HepG2 (cell line): Measurements from ENCODE around the gene TEX19. TPM values are rescaled to one million over a fixed set of nuclear protein-coding genes. Genes with fewer than 3 reads are reported as not detected.

Experiments
- ATF7-NPFF ChIP-seq: sonication (generic); formaldehyde crosslinking; IDR thresholded peaks from 2 replicates; pipeline ENCODE4 v1.8.1; 2023; ENCODE audit warnings: mild to moderate bottlenecking, low read depth, missing genetic modification reagents, moderate library complexity
- CEBPG ChIP-seq: IDR thresholded peaks from 2 replicates; pipeline ENCODE4 v1.6.1; 2016
- CHD4 ChIP-seq: fragments of 200-600 bp; sonication (generic); IDR thresholded peaks from 2 replicates; pipeline ENCODE4 v1.7.0; 2017; ENCODE audit warnings: mild to moderate bottlenecking, low read length, borderline replicate concordance
- ESRRA ChIP-seq: sonication (generic); formaldehyde crosslinking; IDR thresholded peaks from 2 replicates; pipeline ENCODE4 v1.5.1; 2020; ENCODE audit warnings: mild to moderate bottlenecking, low read depth, missing genetic modification reagents
- FOXP4 ChIP-seq: sonication (generic); formaldehyde crosslinking; IDR thresholded peaks from 2 replicates; pipeline ENCODE4 v1.4.0; 2020; ENCODE audit warnings: missing genetic modification reagents
- MBD4 ChIP-seq: IDR thresholded peaks from 2 replicates; pipeline ENCODE4 v1.6.1; 2012; ENCODE audit warnings: low read length, inconsistent platforms, borderline replicate concordance
- NFYC ChIP-seq: IDR thresholded peaks from 2 replicates; pipeline ENCODE4 v1.6.1; 2016; ENCODE audit warnings: missing genetic modification reagents, missing compliant biosample characterization
- SRF ChIP-seq: IDR thresholded peaks from 2 replicates; pipeline ENCODE4 v1.6.1; 2011; ENCODE audit warnings: mild to moderate bottlenecking, low read depth, low read length, moderate library complexity
- ZBTB25 ChIP-seq: IDR thresholded peaks from 2 replicates; pipeline ENCODE4 v1.6.1; 2018; ENCODE audit warnings: missing genetic modification reagents
- ZBTB39 ChIP-seq: sonication (generic); formaldehyde crosslinking; IDR thresholded peaks from 2 replicates; pipeline ENCODE4 v1.5.0; 2020; ENCODE audit warnings: missing genetic modification reagents
- ZNF274 ChIP-seq: sonication (generic); formaldehyde crosslinking; IDR thresholded peaks from 2 replicates; pipeline ENCODE4 v1.5.1; 2020; ENCODE audit warnings: mild to moderate bottlenecking, missing genetic modification reagents
- ZNF335 ChIP-seq: sonication (generic); formaldehyde crosslinking; IDR thresholded peaks from 2 replicates; pipeline ENCODE4 v1.4.0; 2020; ENCODE audit warnings: missing genetic modification reagents
- ZNF747 ChIP-seq: sonication (generic); formaldehyde crosslinking; IDR thresholded peaks from 2 replicates; pipeline ENCODE4 v1.8.1; 2023; ENCODE audit warnings: missing genetic modification reagents, mild to moderate bottlenecking, borderline replicate concordance
- ZNF792 ChIP-seq: IDR thresholded peaks from 2 replicates; pipeline ENCODE4 v1.6.1; 2016
- ZNF839 ChIP-seq: sonication (generic); formaldehyde crosslinking; IDR thresholded peaks from 2 replicates; pipeline ENCODE4 v1.4.0; 2020; ENCODE audit warnings: missing genetic modification reagents, mild to moderate bottlenecking, borderline replicate concordance
- ZSCAN12 ChIP-seq: sonication (generic); formaldehyde crosslinking; IDR thresholded peaks from 2 replicates; pipeline ENCODE4 v1.9.0; 2021; ENCODE audit warnings: mild to moderate bottlenecking, missing genetic modification reagents
- ZSCAN21 ChIP-seq: sonication (generic); formaldehyde crosslinking; IDR thresholded peaks from 2 replicates; pipeline ENCODE4 v1.8.0; 2022; ENCODE audit warnings: mild to moderate bottlenecking, missing genetic modification reagents, moderate library complexity, borderline replicate concordance
- polyA plus RNA-seq, 8 experiments: library from polyadenylated mRNA; depleted of rRNA in 3 of 8; stranded (reverse) in 7 of 8; unstranded in 1 of 8; fragments of >200 nt; fragmentation: Illumina TruSeq in 4 of 8; extraction: Trizol in 4 of 8; gene quantifications; 2 replicates each; pipeline versions ENCODE4 v1.2.1 to v1.2.3, GENCODE V29; 2011 to 2016; ENCODE audit warnings: low read depth in 4 of 8, missing spikeins in 1 of 8, mixed read lengths in 1 of 8; ENCODE audit not compliant: insufficient read depth in 1 of 8
- total RNA-seq, 5 experiments: library from RNA; depleted of rRNA; stranded (reverse); fragments of >200 nt; fragmentation: Illumina TruSeq; extraction: Trizol; gene quantifications; 2 replicates each; pipeline ENCODE4 v1.2.3, GENCODE V29; 2016; ENCODE audit warnings: low read depth in 1 of 5
- TF ChIP-seq, protein P1 (sequence below): sonication (generic); formaldehyde crosslinking; IDR thresholded peaks from 2 replicates; pipeline ENCODE4 v1.4.0; 2020; ENCODE audit warnings: mild to moderate bottlenecking, missing genetic modification reagents, borderline replicate concordance
- TF ChIP-seq, protein P2 (sequence below): sonication (generic); formaldehyde crosslinking; IDR thresholded peaks from 2 replicates; pipeline ENCODE4 v1.4.0; 2020; ENCODE audit warnings: mild to moderate bottlenecking, missing genetic modification reagents
- TF ChIP-seq, protein P3 (sequence below): sonication (generic); formaldehyde crosslinking; IDR thresholded peaks from 2 replicates; pipeline ENCODE4 v1.8.0; 2022; ENCODE audit warnings: mild to moderate bottlenecking, missing genetic modification reagents, moderate library complexity

Gene TEX19
- total and polyA plus RNA-seq, 2 of the 13 experiments (the other 11 are each of a cell fraction or from before 2014, with no cell fraction given) = 1.3 to 6.0 TPM

DNA sequence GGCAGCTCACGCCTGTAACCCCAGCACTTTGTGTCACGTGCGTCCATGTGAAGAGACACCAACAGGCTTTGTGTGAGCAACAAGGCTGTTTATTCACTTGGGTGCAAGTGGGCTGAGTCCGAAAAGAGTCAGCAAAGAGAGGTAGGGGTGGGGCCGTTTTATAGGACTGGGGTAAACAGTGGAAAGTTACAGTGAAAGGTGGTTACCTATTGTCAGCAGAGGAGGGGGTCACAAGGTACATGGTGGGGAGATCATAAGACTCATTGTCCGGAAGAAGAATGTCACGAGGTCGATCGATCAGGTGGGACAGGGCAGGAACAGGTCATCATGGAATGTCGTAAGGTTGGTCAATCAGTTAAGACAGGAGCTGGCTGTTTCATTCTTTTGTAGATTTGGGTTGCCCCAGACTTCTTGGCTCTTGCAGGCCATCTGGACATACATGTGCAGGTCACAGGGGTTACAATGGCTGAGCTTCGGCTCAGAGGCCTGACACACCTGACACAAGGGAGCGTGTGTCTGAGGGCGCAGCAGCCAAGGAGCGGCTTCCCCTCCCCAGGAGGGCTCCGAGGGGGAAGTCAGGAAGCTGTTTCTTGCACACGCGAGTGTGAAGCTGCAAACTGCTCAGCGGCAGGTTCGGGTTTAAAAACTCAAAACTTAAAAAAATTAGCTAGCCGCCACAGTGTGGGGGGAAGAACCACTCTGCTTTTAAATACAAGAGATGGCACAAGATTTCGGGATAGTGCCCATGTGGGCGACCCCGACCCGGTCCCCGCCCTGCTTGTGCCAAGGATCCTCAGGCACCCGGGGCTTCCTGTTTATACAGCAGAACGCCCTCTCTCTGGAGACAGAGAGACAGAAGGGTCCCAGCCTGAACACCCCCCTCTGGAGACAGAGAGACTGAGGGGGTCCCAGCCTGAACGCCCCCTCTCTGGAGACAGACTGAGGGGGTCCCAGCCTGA, 12.4 kb upstream of the TEX19 start (continued):
- TF ChIP-seq ZNF839 (CRISPR knock-in tag) = no peak
- TF ChIP-seq ZBTB25 (CRISPR knock-in tag) = peak; percentile 90; the same call in 1 of the 2 replicates
- peak; percentile 70; the same call in 1 of the 2 replicates for TF ChIP-seq ZSCAN21
- peak; percentile 65; the same call in 1 of the 2 replicates for TF ChIP-seq ZNF335
- TF ChIP-seq, protein P1, sequence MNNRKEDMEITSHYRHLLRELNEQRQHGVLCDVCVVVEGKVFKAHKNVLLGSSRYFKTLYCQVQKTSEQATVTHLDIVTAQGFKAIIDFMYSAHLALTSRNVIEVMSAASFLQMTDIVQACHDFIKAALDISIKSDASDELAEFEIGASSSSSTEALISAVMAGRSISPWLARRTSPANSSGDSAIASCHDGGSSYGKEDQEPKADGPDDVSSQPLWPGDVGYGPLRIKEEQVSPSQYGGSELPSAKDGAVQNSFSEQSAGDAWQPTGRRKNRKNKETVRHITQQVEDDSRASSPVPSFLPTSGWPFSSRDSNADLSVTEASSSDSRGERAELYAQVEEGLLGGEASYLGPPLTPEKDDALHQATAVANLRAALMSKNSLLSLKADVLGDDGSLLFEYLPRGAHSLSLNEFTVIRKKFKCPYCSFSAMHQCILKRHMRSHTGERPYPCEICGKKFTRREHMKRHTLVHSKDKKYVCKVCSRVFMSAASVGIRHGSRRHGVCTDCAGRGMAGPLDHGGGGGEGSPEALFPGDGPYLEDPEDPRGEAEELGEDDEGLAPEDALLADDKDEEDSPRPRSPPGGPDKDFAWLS (CRISPR knock-in tag) = peak; percentile 74; the same call in 1 of the 2 replicates
- no peak for TF ChIP-seq SRF
- no peak for TF ChIP-seq ZSCAN12 (CRISPR knock-in tag)
- TF ChIP-seq ATF7-NPFF (CRISPR knock-in tag) = 0 out of 2 replicates have a peak, but pooled peaks have one; percentile 52
- TF ChIP-seq ZNF792 (CRISPR knock-in tag) = peak; percentile 87
- TF ChIP-seq NFYC (CRISPR knock-in tag) = 0 out of 2 replicates have a peak, but pooled peaks have one; percentile 37
- TF ChIP-seq, protein P2, sequence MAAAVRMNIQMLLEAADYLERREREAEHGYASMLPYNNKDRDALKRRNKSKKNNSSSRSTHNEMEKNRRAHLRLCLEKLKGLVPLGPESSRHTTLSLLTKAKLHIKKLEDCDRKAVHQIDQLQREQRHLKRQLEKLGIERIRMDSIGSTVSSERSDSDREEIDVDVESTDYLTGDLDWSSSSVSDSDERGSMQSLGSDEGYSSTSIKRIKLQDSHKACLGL = no peak
- TF ChIP-seq, protein P3, sequence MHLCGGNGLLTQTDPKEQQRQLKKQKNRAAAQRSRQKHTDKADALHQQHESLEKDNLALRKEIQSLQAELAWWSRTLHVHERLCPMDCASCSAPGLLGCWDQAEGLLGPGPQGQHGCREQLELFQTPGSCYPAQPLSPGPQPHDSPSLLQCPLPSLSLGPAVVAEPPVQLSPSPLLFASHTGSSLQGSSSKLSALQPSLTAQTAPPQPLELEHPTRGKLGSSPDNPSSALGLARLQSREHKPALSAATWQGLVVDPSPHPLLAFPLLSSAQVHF (CRISPR knock-in tag) = 0 out of 2 replicates have a peak, but pooled peaks have one; percentile 54
- TF ChIP-seq ESRRA (CRISPR knock-in tag) = peak; percentile 95
- TF ChIP-seq CHD4 = 0 out of 2 replicates have a peak, but pooled peaks have one; percentile 47
- TF ChIP-seq MBD4 = peak; percentile 68; the same call in 1 of the 2 replicates
- TF ChIP-seq ZBTB39 (CRISPR knock-in tag) = 0 out of 2 replicates have a peak, but pooled peaks have one; percentile 50
- TF ChIP-seq ZNF274 = peak; percentile 40; the same call in 1 of the 2 replicates
- TF ChIP-seq ZNF747 (CRISPR knock-in tag) = peak; percentile 61
- peak; percentile 100 for TF ChIP-seq FOXP4 (CRISPR knock-in tag)
- TF ChIP-seq CEBPG (CRISPR knock-in tag) = peak; percentile 93
